Nephron progenitor cell (in vitro differentiated cells): ENCODE data around the gene LTBP1.

Experiments
- DNase-seq: peaks from one replicate; pipeline ENCODE4 v3.0.0; 2021
- H3K27ac Mint-ChIP-seq: 2 replicates; pipeline ENCODE4 v1.8.0; 2021; ENCODE audit warnings: mild to moderate bottlenecking, moderate library complexity, mixed read lengths
- H3K27me3 Mint-ChIP-seq: 2 replicates; pipeline ENCODE4 v1.8.0; 2021; ENCODE audit warnings: mild to moderate bottlenecking, low read depth, mixed read lengths; ENCODE audit not compliant: poor library complexity
- H3K36me3 Mint-ChIP-seq: 2 replicates; pipeline ENCODE4 v1.8.0; 2021; ENCODE audit warnings: low read depth, mixed read lengths
- H3K4me1 Mint-ChIP-seq: 2 replicates; pipeline ENCODE4 v1.8.0; 2021; ENCODE audit warnings: mixed read lengths
- H3K4me3 Mint-ChIP-seq: 2 replicates; pipeline ENCODE4 v1.8.0; 2021; ENCODE audit warnings: mild to moderate bottlenecking, moderate library complexity, mixed read lengths
- H3K9me3 Mint-ChIP-seq: 2 replicates; pipeline ENCODE4 v1.8.0; 2021; ENCODE audit warnings: mild to moderate bottlenecking, moderate library complexity, mixed read lengths
- TF ChIP-seq, protein P1 (sequence below): fragments of 200-600 bp; sonication (generic); IDR thresholded peaks from 2 replicates; pipeline ENCODE4 v1.5.0; 2021; ENCODE audit warnings: antibody characterized with exemption

The LTBP1 gene

DNA sequence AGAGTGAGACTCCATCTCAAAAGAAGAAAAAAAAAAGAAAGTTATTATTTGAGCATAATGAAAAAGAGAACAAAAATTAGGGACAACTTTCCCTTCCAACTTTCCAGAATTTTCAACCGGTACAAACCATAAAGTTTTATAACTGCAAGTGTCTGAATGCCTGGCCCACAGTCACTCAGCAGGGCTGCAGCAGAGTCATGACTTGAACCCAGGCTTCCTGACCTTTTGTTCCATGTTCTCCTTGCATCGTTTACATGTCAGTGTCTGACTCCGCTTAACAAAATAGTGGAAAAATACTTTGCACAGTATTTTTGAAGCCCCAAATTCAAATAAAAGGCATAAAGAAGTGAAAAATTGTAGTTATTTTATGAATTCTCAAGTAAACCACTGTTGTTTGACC lies 82.7 kb downstream of the LTBP1 start:
- Mint-ChIP-seq H3K4me1 (peaks cover 41% of the 10 kb centered on the region), H3K27me3 (no peaks in the 10 kb centered on the region), H3K4me3 (no peak overlapping the region), H3K27ac (no peak overlapping the region), H3K9me3 (peaks cover 3% of the 10 kb centered on the region), H3K36me3 (peaks cover 35% of the 10 kb centered on the region)
- no peak for DNase-seq
- TF ChIP-seq, protein P1, sequence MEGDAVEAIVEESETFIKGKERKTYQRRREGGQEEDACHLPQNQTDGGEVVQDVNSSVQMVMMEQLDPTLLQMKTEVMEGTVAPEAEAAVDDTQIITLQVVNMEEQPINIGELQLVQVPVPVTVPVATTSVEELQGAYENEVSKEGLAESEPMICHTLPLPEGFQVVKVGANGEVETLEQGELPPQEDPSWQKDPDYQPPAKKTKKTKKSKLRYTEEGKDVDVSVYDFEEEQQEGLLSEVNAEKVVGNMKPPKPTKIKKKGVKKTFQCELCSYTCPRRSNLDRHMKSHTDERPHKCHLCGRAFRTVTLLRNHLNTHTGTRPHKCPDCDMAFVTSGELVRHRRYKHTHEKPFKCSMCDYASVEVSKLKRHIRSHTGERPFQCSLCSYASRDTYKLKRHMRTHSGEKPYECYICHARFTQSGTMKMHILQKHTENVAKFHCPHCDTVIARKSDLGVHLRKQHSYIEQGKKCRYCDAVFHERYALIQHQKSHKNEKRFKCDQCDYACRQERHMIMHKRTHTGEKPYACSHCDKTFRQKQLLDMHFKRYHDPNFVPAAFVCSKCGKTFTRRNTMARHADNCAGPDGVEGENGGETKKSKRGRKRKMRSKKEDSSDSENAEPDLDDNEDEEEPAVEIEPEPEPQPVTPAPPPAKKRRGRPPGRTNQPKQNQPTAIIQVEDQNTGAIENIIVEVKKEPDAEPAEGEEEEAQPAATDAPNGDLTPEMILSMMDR = no peak

DNA sequence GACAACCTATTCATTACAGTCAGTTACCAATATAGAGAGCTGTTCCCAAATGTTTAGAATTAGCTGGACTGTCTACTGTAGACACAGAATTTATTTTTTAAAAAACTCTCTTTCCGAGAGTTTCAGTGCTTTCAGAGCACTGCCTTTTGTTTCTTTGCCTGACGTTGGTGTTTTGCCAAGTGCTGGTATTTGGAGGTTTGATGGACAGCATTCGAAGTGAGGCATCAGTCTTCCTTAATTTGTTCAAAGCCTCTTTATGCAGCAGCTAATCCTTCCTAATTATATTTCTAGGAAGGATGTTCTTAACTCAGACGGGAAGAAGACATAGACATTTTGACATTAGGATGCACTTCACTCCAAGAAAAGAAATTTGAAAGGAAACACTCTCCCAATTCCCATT lies 83.2 kb downstream of the LTBP1 start:
- Mint-ChIP-seq H3K9me3 (no peaks in the 10 kb centered on the region), H3K4me1 (peaks cover 41% of the 10 kb centered on the region), H3K4me3 (no peak overlapping the region), H3K27ac (peak overlapping the region; percentile 81), H3K36me3 (peaks cover 31% of the 10 kb centered on the region), H3K27me3 (no peaks in the 10 kb centered on the region)
- TF ChIP-seq, protein P1 = no peak
- DNase-seq = no peak

- no peaks in the 10 kb centered on the region for H3K9me3 Mint-ChIP-seq
- peak overlapping the region; percentile 12 for H3K4me3 Mint-ChIP-seq
- peak overlapping the region; percentile 81 for H3K27ac Mint-ChIP-seq
- DNase-seq = no peak
- H3K27me3 Mint-ChIP-seq = no peaks in the 10 kb centered on the region
- TF ChIP-seq, protein P1 = no peak
- peaks cover 27% of the 10 kb centered on the region for H3K36me3 Mint-ChIP-seq
- H3K4me1 Mint-ChIP-seq = peaks cover 41% of the 10 kb centered on the region
These were observed 83.6 kb downstream of the LTBP1 start for GRCh38 chr2:33030326-33030725.

DNA sequence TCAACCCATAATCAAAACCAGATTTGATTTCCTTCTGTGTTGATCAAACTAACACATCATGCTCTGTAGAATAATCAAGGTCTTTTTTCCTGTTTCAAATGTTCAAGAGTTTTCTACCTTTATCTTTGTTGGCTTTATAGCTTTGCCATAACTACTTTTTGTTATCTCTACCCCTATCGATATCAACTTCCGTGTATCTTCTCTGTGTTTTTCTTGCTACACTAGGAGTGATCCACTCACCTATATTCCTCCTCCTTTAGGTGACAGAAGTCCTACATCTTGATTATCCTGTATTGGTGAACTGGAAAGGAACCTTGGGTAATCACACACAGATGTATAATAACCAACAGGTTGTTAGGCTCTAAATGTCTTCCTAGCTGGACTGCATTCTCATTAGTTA lies 85.5 kb downstream of the LTBP1 start:
- no peak for DNase-seq
- Mint-ChIP-seq H3K9me3 (no peaks in the 10 kb centered on the region), H3K36me3 (peaks cover 10% of the 10 kb centered on the region), H3K27ac (no peak overlapping the region), H3K4me1 (peaks cover 41% of the 10 kb centered on the region), H3K27me3 (no peaks in the 10 kb centered on the region), H3K4me3 (no peak overlapping the region)
- TF ChIP-seq, protein P1 = no peak

DNA sequence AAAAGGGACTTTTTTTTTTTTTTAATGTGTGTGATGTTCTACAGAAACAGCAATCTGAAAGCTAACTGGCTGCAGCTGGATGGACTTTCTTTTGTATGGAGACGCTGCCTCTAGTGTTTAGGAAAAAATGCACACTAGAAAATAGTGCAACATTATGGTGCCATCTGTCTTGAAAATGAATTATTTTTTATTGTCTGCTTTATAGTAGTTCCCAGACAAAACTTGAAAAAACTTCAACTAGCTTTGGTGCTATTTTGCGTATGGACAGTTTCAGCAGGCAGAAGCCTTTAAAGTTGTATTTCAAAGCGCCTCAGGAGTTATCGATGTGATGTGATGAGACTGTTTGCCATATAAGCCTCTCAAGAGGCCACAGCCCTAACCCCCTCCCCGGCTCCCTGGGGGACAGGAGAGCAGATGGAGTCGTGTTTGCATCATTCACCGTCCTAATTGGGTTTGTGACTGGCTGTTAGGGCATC lies 86.9 kb downstream of the LTBP1 start:
- H3K27me3 Mint-ChIP-seq = no peaks in the 10 kb centered on the region
- H3K36me3 Mint-ChIP-seq = no peaks in the 10 kb centered on the region
- peak; percentile 26 for DNase-seq
- H3K4me1 Mint-ChIP-seq = peaks cover 46% of the 10 kb centered on the region
- H3K27ac Mint-ChIP-seq = peak overlapping the region; percentile 56
- TF ChIP-seq, protein P1 = peak; percentile 33
- H3K9me3 Mint-ChIP-seq = no peaks in the 10 kb centered on the region
- H3K4me3 Mint-ChIP-seq = no peak overlapping the region

DNA sequence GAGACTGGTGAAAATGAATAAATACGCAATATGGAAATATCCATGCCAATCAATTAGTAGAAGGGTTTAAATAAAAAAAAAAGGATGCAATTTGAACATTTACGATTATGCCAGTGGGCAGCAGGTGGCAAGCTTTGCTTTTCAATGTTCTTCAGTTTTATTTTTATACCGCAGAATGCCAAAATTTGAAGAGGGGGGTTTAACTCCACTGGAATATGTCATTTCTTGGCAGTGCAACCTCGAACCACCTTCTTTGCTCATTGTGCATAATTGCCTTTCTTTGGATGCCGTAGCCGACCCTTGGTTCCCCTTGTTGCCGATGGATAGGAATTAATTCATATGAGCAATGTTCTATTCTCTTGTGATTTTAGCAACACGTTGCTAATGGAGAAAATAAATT lies 88.0 kb downstream of the LTBP1 start:
- H3K9me3 Mint-ChIP-seq = no peaks in the 10 kb centered on the region
- no peak for DNase-seq
- no peaks in the 10 kb centered on the region for H3K36me3 Mint-ChIP-seq
- no peak overlapping the region for H3K4me3 Mint-ChIP-seq
- TF ChIP-seq, protein P1 = no peak
- no peak overlapping the region for H3K27ac Mint-ChIP-seq
- no peaks in the 10 kb centered on the region for H3K27me3 Mint-ChIP-seq
- H3K4me1 Mint-ChIP-seq = peaks cover 49% of the 10 kb centered on the region
